HG03521 (cell line): ENCODE data around the gene ASB7.

ENCODE experiments used
- ATAC-seq: cut with Tn5 transposase; IDR thresholded peaks from one replicate; pipeline ENCODE4 v1.9.1; 2021; ENCODE audit warnings: mild to moderate bottlenecking, moderate library complexity; ENCODE audit not compliant: unreplicated experiment

Gene ASB7

GRCh38 chr15:100683434-100683833, 81.0 kb downstream of the ASB7 start:
- ATAC-seq: no peak

GRCh38 chr15:100684591-100684990, 82.2 kb downstream of the ASB7 start:
- ATAC-seq: no peak

- no peak for ATAC-seq
Observed at GRCh38 chr15:100686021-100686724, 83.8 kb downstream of the ASB7 start.

DNA sequence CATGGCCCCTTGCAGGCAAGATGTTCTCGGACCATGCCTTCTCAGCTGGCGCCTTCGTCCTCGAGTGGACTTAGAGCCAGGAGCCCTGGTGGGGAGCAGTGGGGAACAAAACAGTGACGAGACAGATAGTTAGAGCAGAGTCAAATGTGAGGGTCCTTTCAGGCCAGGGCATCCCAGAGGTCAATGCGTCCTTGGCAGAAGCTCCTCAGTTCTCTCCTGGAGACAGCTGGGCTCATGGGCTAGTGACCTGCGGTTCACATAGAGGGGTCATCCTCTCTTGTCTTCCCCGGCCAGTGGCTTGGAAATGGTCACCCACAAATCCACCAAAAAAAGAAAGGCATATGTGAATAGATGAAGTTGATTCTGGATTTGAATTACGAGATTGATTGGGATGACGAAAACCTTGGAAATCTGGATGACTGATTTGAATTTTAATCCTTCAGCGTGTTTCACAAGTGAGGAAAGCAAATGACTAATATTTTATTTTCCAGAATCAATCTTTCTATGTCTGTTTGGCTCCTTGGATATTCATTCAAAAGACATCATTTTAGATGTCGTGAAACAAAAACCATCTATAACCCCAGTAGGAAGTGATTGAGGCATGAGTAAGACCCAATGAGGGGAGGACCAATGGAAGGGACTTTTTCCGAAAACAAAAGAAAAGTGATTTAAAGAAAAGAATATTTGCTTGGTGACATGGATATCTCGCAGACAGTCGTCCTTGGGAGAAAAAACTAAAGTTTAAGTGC, 84.5 kb downstream of the ASB7 start:
- ATAC-seq: no peak

- ATAC-seq: no peak
Observed at GRCh38 chr15:100687582-100688141, 85.3 kb downstream of the ASB7 start.

- ATAC-seq: no peak
Observed at GRCh38 chr15:100688549-100689120, 86.2 kb downstream of the ASB7 start.

DNA sequence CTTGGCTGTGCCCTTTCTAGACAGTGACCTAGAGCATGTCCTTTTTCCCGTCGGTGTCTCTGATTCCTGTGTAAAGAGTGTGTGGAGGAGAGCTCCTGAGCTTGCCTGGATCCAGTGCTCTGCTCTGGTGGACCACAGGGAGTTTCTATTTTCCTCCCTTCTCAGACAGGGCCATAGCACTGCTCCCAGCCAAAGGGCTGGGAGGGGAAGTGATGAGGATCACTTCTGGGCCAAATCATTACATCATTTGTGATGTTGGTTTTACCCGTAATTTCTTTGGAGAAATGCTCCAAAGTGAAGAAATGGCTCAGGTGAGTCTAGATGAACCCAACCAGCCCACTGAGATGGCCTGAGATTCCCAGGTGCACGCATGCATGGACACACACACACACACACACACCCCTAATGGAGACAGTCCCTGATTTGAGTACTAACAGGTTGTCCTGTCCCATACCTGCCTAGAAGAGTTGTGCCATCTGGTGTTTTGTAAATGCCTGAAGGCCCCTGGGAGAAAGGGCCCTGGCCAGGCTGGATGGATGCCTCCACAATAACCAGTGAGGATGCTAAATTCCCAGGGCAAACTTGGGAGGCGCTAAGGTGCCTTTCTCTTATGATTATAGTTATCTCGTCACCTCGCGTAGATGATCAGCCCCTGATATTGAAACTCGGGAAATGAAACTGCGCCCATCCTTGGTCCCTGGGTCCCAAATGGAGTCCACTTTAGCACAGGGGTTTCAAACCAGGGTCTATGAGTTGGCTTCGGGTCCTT, 86.9 kb downstream of the ASB7 start:
- ATAC-seq: no peak

- ATAC-seq: no peak
Observed at GRCh38 chr15:100690032-100690794, 87.8 kb downstream of the ASB7 start.

DNA sequence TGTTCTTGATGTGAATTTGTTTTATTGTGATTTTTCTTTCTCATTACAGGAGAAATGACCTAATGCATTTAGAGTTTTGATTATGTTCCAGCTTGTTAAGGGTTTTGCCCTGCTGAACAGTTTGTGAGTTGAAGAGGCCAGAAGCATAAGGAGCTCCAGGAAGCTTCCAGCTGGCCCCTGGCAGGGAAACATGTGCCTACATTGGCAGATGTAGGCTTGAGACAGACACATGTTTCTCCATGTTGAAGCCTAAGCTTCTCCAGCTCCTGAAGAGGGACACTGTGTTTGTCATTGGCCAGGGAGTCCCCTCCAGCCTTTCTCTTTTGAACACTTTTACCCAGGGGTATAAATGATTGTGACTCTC, 88.4 kb downstream of the ASB7 start:
- no peak for ATAC-seq

- ATAC-seq: no peak
Observed at GRCh38 chr15:100691321-100691720, 88.9 kb downstream of the ASB7 start.

GRCh38 chr15:100692246-100692645, 89.9 kb downstream of the ASB7 start:
- ATAC-seq: no peak

DNA sequence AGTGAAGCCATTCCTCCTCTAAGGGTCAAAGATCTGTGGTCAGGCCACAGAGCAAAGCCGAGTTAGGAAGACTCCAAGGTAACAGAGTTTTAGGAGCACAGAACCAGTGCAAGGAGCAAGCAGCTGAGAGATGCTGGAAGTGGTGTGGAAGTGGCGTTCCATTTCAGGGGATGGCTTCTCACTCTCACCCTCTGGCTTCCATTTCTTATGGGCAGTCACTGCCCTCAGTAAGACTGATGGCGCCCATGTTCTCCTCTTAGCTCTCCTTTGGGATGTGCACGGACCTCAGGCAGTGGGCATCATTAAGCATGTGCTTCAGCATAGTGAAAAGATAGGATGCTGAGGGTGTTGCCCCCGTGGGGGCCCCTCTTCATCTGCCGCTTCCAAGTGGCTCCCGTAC, 90.3 kb downstream of the ASB7 start:
- ATAC-seq: no peak

- ATAC-seq: no peak
Observed at GRCh38 chr15:100693451-100693850, 91.1 kb downstream of the ASB7 start.

- no peak for ATAC-seq
Observed at GRCh38 chr15:100694381-100695021, 92.1 kb downstream of the ASB7 start.

DNA sequence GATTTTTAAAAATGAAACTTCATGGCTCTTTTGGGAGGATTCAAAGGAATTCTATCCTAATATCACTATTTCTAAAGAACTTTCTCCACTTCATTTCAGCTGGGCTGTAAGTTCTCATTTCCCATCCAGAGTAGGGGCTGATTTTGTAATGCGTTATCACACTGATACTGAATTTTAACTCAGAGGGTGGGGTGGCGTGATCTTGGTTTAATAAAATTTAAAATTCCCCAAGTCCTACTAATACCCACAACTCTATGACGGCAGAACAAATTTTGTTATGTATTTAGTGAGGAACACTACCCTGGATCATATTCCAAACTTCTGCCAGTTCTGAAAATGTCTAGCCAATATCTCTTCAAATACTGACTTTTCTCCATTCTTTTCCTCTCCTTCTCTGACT, 92.7 kb downstream of the ASB7 start:
- ATAC-seq: no peak

GRCh38 chr15:100696452-100696851, 94.1 kb downstream of the ASB7 start:
- no peak for ATAC-seq
